Right forelimb (tissue), 1 donor: ENCODE results near the gene BCLAF1.
"Not testable (repeated sequence)": the region's sequence is repeated elsewhere in the genome, so short reads cannot be mapped to it uniquely, and the experiment has no call there.

Experiments used
- DNase-seq: peaks from one replicate; pipeline ENCODE4 v3.0.0-alpha.2; 2018

BCLAF1 gene

DNA sequence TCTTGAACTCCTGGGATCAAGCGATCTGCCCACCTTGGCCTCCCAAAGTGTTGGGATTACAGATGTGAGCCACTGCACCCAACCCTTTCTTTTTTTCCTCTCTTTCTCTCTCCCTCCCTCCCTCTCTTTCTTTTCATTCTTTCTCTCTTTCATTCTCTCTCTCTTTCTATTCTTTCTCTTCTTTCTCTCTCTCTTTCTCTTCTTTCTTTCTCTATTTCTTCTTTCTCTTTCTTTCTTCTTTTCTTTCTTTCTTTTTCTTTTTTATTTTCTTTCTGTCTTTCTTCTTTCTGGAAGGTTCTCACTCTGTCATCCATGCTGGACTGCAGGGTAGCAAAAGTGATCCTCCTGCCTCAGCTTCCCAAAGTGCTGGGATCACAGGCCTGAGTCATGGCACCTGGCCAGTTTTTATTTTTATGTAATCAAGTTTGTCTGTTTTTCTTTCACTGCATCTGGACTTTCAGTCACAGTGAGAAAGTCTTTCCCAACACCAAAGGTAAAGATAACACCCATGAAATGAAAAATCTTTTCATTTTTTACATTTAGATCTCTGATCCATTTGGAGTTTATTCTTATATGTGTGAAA, 20.2 kb upstream of the BCLAF1 start:
- DNase-seq: no peak

- no peak for DNase-seq
These were observed 19.5 kb upstream of the BCLAF1 start for GRCh38 chr6:136309171-136309570.

GRCh38 chr6:136308469-136308868, 18.8 kb upstream of the BCLAF1 start:
- DNase-seq: not testable (repeated sequence)

DNA sequence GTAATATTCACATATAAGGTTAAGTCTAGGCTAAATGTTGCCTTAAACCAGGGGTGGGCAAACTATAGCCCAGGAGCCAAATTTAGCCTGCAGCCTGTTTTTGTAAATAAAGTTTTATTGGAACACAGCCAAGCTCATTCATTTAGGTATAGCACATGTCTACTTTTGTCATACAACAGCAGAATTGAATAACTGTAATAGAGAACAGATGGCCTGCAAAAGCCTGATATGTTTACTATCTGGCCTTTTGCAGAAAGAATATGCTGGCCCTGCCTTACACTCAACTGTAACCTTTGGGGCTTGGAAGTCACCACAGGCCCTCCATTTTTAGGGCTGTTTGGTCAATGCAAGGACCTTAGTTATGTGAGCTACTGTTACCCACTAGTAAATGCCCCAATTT, 17.7 kb upstream of the BCLAF1 start:
- no peak for DNase-seq

DNA sequence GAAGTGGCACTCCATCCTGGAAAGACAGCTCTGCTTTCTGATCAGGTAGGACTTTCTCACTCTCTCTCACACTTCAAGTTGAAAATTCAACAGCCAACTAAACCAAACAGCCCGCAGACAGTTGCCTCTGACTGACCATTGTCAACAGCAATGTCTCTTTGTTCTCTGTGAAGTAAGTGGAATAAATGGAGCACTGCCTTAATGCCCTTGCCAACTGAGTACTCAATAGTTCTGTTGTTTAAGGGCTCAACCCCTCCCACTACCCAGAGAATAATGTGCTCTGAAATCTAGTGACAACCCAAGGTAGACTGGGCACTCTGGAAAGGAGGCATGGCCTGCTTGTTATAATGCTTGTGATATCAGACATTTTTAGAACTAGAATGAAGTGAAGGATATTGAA, 16.8 kb upstream of the BCLAF1 start:
- DNase-seq: no peak

- DNase-seq: no peak
These were observed 14.8 kb upstream of the BCLAF1 start for GRCh38 chr6:136304410-136304809.

- DNase-seq: no peak
These were observed 13.9 kb upstream of the BCLAF1 start for GRCh38 chr6:136303516-136303915.

GRCh38 chr6:136294621-136295020, 5.0 kb upstream of the BCLAF1 start:
- DNase-seq: no peak

DNA sequence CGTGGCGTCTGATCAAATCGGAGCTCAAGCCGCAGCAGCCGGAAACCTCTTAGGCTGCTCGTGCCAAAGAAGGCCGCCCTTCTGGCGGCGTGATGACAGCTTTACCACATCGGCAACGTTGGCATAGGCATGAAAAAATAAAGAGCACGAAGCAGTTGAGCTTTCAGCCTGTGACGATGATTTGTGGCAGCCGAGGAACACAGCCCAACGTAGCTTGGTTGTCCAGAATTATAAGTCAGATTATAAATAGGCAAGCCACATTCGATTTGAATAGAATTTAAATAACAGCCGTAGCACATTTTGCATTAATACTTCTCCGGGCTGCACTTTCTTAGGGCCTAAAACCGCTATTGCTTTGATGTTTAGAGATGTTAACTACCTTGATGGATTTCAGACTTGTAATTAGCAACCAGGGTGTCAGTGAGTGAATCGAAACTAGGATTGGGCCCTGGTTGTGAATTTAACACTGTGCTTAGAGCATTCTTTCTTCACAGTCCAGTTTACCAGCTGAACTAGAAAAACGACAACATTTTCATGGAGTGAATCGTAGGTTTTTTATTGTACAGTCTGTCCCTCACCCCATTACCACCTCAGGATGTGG, 864 bp upstream of the BCLAF1 start:
- DNase-seq: peak; percentile 90

- peak; percentile 96 for DNase-seq
These were observed 393 bp downstream of the BCLAF1 start for GRCh38 chr6:136289327-136289578.

GRCh38 chr6:136288566-136289326, 900 bp downstream of the BCLAF1 start:
- DNase-seq: peak; percentile 73

DNA sequence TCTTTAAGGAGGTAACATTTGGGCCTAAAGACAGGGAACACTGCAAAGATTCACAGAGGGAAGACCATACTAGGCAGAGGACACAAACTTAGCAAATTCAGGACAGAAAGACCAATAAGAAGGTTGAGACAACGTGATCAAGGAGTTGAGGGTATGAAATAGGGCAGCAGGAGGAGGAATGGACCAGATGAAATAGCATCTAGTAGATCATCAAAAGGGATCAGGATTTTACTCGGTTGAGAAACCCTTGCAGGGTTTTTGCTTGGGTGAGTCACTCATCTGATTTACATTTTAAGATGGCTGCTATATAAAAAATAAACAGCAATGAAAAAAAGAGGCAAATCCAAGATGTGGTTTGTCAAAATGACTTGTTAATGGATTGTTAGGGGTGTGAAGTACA, 4.7 kb downstream of the BCLAF1 start:
- DNase-seq: no peak

- DNase-seq: no peak
These were observed 6.7 kb downstream of the BCLAF1 start for GRCh38 chr6:136282906-136283305.

GRCh38 chr6:136280032-136280609, 9.5 kb downstream of the BCLAF1 start:
- DNase-seq: no peak

GRCh38 chr6:136274062-136274461, 15.6 kb downstream of the BCLAF1 start:
- DNase-seq: no peak

GRCh38 chr6:136265101-136265500, 24.5 kb downstream of the BCLAF1 start:
- no peak for DNase-seq

DNA sequence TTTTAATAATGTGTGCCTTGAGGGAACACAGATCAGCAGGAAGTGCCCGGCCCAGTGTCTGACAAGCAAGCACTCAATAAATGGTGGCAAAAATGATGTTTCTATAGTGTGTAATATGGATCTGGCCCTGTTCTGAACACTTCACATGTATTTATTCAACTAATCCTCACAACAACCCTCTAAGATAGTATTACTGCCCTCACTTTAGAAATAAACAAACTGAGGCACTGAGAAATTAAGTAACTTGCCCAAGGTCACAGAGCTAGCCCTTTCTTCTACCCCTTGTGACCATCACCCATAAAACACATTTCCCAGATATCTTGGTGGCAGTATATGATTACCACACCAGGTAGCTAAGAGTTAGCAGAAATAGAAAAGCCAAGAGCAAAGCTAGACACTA, 26.7 kb downstream of the BCLAF1 start:
- DNase-seq: no peak

- DNase-seq: no peak
These were observed 34.7 kb downstream of the BCLAF1 start for GRCh38 chr6:136254851-136255466.

- DNase-seq: no peak
These were observed 35.9 kb downstream of the BCLAF1 start for GRCh38 chr6:136253734-136254133.

DNA sequence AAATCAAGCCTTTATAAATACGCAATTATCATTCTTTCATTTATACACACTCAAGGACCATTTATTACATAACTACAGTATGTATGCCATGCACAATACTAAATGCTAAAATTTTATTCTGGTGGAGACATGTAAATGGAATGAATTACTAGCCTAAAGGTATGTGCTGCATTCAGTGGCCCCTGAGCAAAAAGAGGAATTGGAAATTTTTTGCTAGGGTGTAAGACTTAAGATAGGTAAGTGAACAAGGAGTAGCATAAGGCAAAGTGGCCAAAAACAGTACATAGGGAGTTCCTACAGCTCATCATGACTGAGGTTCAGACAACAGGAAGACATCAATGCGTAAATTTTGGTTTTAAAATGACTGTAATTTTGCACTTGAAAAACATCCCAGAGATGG, 37.2 kb downstream of the BCLAF1 start:
- DNase-seq: no peak

DNA sequence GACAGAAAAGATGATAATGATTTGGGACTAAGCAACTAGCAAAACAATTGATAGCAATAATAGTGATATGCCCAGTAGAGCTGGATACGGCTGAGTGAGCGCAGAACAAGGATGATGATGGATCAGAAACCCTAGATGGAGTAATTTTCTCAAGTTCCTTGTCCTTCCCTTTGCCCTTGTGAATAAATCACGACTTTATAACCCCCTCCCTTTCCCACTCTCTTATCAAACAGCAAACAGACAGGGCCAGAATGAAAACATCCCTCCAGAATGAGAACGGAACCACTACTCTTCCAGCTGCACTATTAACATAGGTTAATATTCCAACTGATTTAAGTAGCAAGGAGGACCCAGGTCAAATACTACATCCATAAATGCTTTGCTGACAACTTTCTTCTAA, 38.3 kb downstream of the BCLAF1 start:
- DNase-seq: no peak

GRCh38 chr6:136250686-136251008, 39.0 kb downstream of the BCLAF1 start:
- DNase-seq: no peak

DNA sequence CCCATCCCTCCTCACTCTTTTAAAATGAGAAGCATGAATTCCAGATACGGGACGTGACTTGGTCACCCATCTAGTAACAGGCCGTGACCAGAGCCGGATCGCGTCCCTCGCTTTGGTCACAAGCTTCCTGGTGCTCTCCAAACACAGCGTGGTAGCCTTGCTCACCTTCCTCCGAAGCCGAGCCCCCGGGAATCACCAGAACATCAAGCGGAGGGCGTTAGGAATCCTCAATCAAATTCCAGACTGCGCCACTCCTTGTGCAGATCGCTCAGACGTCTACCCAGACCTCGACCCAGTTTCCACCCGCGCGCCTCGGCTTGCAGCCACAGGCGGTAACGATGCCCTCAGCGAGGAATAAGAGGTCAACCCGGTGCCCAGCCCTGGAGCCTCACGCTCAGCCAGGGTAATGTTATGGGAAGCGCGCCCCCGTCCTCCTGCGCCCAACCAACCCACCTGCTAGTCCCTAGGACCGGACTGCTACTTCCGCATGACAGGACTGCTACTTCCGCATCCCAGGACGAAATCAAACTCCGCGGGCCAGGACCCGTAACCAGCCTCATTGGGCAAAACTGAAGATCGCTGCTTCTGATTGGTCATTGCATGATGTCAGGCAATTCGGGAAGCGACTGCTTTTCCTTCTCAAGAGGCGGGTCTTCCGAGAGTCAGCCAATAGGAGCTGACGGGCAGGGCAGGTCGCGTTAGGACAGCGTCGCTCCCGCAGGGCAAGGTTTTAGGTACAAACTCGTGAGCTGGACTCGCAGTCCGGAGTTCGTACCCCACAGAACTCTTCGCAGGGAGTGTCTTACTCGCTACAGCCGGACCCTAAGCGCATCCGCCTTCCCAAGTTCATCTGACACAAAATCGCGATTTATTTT, 39.6 kb downstream of the BCLAF1 start, which contains the start of gene MTFR2:
TSS of gene MTFR2 (minus strand) at position 501 of the 875 bp plus-strand sequence. CDS start 1,212 bp downstream, outside the sequence.
- DNase-seq: peak; percentile 94
